Measurements from ENCODE around the gene MSI2. TPM values are rescaled to one million over a fixed set of nuclear protein-coding genes. Genes with fewer than 3 reads are reported as not detected.

Gene MSI2
- total and polyA plus RNA-seq, 2 donors (not counting 1 experiment from before 2014, with no cell fraction given): 16.1 to 196 TPM

- no peaks in the 10 kb centered on the region for H3K27me3 ChIP-seq (replicated peaks in 1 of 4; ENCODE audit: control extremely low read depth in 1 of 4, control insufficient read depth in 3 of 4, insufficient read depth in 4 of 4, low read length in 3 of 4)
- H4K20me1 ChIP-seq (ENCODE audit: control insufficient read depth, insufficient read depth, low read length, poor library complexity, severe bottlenecking): no peaks in the 10 kb centered on the region
- H3K9ac ChIP-seq (ENCODE audit: low read length): no peak overlapping the region
- no peak overlapping the region for H2AFZ ChIP-seq (ENCODE audit: insufficient read depth, low read depth, low read length, poor library complexity, severe bottlenecking)
- H3K27me3 Mint-ChIP-seq: no peaks in the 10 kb centered on the region
- TF ChIP-seq EZH2 (IDR thresholded peaks at IDR 0.05; ENCODE audit: borderline replicate concordance, insufficient read depth, low read depth, low read length, poor library complexity, severe bottlenecking) (no peak), CTCF (IDR thresholded peaks at IDR 0.05) (no peak)
- H3K4me1 ChIP-seq (ENCODE audit: control insufficient read depth in 2 of 2, insufficient read depth in 2 of 2, low read length in 2 of 2): peaks cover 13 to 18% of the 10 kb centered on the region in 2 donors
- DNase-seq (no peak), ATAC-seq (ENCODE audit: low read depth) (no peak)
- no peak overlapping the region for H3K27ac Mint-ChIP-seq
- no peak overlapping the region for H3K4me3 ChIP-seq (ENCODE audit: control extremely low read depth in 1 of 5, extremely low read depth in 1 of 5, insufficient read depth in 1 of 5, low read depth in 2 of 5, low read length in 4 of 5)
- H3K4me3 Mint-ChIP-seq: no peak overlapping the region
- H3K4me2 ChIP-seq (replicated peaks; ENCODE audit: low read depth, low read length, poor library complexity, severe bottlenecking): no peak overlapping the region
- no peaks in the 10 kb centered on the region for H3K9me3 ChIP-seq (ENCODE audit: control extremely low read depth in 1 of 3, control insufficient read depth in 2 of 3, insufficient read depth in 1 of 3, low read length in 2 of 3)
- peaks cover 5% of the 10 kb centered on the region for H3K79me2 ChIP-seq (ENCODE audit: control insufficient read depth, insufficient read depth, low read length)
- peaks cover 30% of the 10 kb centered on the region for H3K4me1 Mint-ChIP-seq
- WGBS (ENCODE audit: insufficient coverage): 89% methylated on average over 3 of the region's 7 CpGs
- no peaks in the 10 kb centered on the region for H3K9me3 Mint-ChIP-seq (ENCODE audit: insufficient read depth)
- no peak overlapping the region for H3K27ac ChIP-seq (ENCODE audit: low read length in 2 of 2)
- ChIA-PET CTCF (interaction anchor here (1.1 to 1.5 kb wide), 3 partner anchors 10 to 319 kb away, joined by 4 to 6 read pairs (median 5); no protein-coding TSS in a partner anchor), POLR2A (no interaction called here)
- peaks cover 0 to 6% of the 10 kb centered on the region in 2 experiments for H3K36me3 ChIP-seq (replicated peaks in 1 of 2; ENCODE audit: control extremely low read depth in 1 of 2, control insufficient read depth in 1 of 2, extremely low read depth in 1 of 2, insufficient read depth in 2 of 2, low read length in 1 of 2)
- intact Hi-C loops (cut with micrococcal nuclease): no loop called here
These were observed 305.9 kb downstream of the MSI2 start for GRCh38 chr17:57562184-57562698.

- Histone ChIP-seq H3K27me3 (replicated peaks in 1 of 4; ENCODE audit: control extremely low read depth in 1 of 4, control insufficient read depth in 3 of 4, insufficient read depth in 4 of 4, low read length in 3 of 4) (no peaks in the 10 kb centered on the region), H3K36me3 (replicated peaks in 1 of 2; ENCODE audit: control extremely low read depth in 1 of 2, control insufficient read depth in 1 of 2, extremely low read depth in 1 of 2, insufficient read depth in 2 of 2, low read length in 1 of 2) (peaks cover 0 to 6% of the 10 kb centered on the region in 2 experiments), H3K4me1 (ENCODE audit: control insufficient read depth in 2 of 2, insufficient read depth in 2 of 2, low read length in 2 of 2) (peaks cover 0 to 4% of the 10 kb centered on the region in 2 donors), H3K9ac (ENCODE audit: low read length) (no peak overlapping the region), H4K20me1 (ENCODE audit: control insufficient read depth, insufficient read depth, low read length, poor library complexity, severe bottlenecking) (no peaks in the 10 kb centered on the region), H3K9me3 (ENCODE audit: control extremely low read depth in 1 of 3, control insufficient read depth in 2 of 3, insufficient read depth in 1 of 3, low read length in 2 of 3) (no peaks in the 10 kb centered on the region), H3K79me2 (ENCODE audit: control insufficient read depth, insufficient read depth, low read length) (peaks cover 10% of the 10 kb centered on the region), H2AFZ (ENCODE audit: insufficient read depth, low read depth, low read length, poor library complexity, severe bottlenecking) (no peak overlapping the region), H3K27ac (ENCODE audit: low read length in 2 of 2) (no peak overlapping the region), H3K4me2 (replicated peaks; ENCODE audit: low read depth, low read length, poor library complexity, severe bottlenecking) (no peak overlapping the region), H3K4me3 (ENCODE audit: control extremely low read depth in 1 of 5, extremely low read depth in 1 of 5, insufficient read depth in 1 of 5, low read depth in 2 of 5, low read length in 4 of 5) (no peak overlapping the region)
- 97% methylated on average over 8 of the region's 8 CpGs for WGBS (ENCODE audit: insufficient coverage)
- CTCF ChIA-PET: no interaction called here
- H3K4me1 Mint-ChIP-seq: peaks cover 15% of the 10 kb centered on the region
- intact Hi-C loops (cut with micrococcal nuclease): no loop called here
- no peaks in the 10 kb centered on the region for H3K9me3 Mint-ChIP-seq (ENCODE audit: insufficient read depth)
- DNase-seq: no peak
- TF ChIP-seq CTCF (IDR thresholded peaks at IDR 0.05) (no peak), EZH2 (IDR thresholded peaks at IDR 0.05; ENCODE audit: borderline replicate concordance, insufficient read depth, low read depth, low read length, poor library complexity, severe bottlenecking) (no peak)
- H3K27me3 Mint-ChIP-seq: no peaks in the 10 kb centered on the region
- no peak overlapping the region for H3K4me3 Mint-ChIP-seq
- no peak overlapping the region for H3K27ac Mint-ChIP-seq
- ATAC-seq (ENCODE audit: low read depth): no peak
- POLR2A ChIA-PET: no interaction called here
These were observed 307.6 kb downstream of the MSI2 start for GRCh38 chr17:57563958-57564357.

All from B cell (primary cell).